GM10248 (cell line): Measurements from ENCODE around the gene RERE.

ENCODE experiments used
- CTCF ChIA-PET: fragments of 300-600 bp; sonication (Branson Sonifier 250); formaldehyde crosslinking; extraction: SDS; loops from one replicate; lab custom pipeline; 2021; ENCODE audit warnings: antibody characterized with exemption; lab: Yijun Ruan, JAX
- POLR2A ChIA-PET: fragments of 350-650 bp; sonication (Branson Sonifier 250); formaldehyde crosslinking; extraction: SDS; loops from one replicate; lab custom pipeline; 2020; ENCODE audit warnings: antibody characterized with exemption; lab: Yijun Ruan, JAX
- DNase-seq: peaks from one replicate; pipeline ENCODE4 v3.0.0; 2012; ENCODE audit errors: extremely low spot score
- TF ChIP-seq, protein P1 (sequence below): IDR thresholded peaks from 2 replicates; pipeline ENCODE4 v1.5.1; 2012; ENCODE audit warnings: mild to moderate bottlenecking, low read depth; ENCODE audit errors: extremely low read depth, missing control alignments, control extremely low read depth

RERE gene

DNA sequence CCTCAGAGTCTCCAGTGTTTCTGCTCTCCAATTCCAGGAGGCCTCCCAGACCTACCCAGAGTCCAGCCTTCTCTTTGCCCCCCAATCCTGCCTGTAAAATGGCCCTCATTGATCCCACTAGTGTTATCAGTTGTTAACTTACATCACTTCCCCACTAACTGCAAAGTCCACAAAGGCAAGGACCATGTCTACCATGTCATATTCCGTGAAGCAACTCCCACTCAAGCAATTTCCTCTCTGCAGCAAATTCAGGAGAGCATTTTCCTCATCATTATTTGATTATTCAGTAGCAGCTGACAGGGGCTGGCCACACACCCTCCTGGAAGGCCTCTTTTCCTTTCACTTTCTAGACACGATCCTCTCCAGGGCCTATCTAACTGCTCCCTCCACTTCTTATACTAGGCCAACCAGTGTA is 153.5 kb downstream of the RERE start:
- CTCF ChIA-PET = interaction anchor here (1.3 to 4.5 kb wide), 6 partner anchors 8 to 185 kb away, joined by 4 to 49 read pairs (median 5); no protein-coding TSS in a partner anchor
- peak; percentile 53 for DNase-seq
- POLR2A ChIA-PET = interaction anchor here (1.0 kb wide), 1 partner anchor 9 kb away, joined by 5 read pairs; no protein-coding TSS in a partner anchor
- TF ChIP-seq, protein P1, sequence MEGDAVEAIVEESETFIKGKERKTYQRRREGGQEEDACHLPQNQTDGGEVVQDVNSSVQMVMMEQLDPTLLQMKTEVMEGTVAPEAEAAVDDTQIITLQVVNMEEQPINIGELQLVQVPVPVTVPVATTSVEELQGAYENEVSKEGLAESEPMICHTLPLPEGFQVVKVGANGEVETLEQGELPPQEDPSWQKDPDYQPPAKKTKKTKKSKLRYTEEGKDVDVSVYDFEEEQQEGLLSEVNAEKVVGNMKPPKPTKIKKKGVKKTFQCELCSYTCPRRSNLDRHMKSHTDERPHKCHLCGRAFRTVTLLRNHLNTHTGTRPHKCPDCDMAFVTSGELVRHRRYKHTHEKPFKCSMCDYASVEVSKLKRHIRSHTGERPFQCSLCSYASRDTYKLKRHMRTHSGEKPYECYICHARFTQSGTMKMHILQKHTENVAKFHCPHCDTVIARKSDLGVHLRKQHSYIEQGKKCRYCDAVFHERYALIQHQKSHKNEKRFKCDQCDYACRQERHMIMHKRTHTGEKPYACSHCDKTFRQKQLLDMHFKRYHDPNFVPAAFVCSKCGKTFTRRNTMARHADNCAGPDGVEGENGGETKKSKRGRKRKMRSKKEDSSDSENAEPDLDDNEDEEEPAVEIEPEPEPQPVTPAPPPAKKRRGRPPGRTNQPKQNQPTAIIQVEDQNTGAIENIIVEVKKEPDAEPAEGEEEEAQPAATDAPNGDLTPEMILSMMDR = no peak

DNA sequence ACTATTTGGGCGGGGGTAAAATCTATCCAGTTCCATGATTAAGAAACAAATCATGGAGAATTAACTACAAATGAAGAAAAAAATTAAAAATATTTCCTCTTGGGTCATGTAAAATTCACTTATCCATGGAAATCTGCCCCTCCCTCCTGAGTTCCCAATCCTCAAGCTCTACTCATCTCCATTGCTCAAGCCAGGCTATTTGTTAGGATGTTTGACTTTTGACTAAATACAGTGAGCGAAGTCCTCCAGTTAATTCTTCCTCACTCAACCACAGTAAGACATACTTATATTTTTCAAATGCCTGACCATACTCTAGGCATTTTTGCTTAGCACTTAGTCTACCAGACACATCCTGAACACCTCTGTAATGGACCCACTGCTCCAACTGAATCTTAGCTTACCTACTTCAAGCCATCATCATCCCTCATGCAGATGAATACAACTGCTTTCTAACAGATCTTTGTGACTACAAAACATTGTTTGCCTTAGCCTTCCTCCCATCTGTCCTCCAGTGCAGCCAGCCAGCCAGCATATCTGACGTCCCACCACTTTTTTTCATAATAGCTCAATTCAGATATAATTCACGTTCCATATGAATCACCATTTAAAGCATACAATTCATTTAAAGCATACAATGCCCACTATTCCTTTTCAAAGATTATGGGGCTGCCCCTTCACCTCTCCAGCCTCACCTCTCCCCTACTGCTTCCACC is 154.2 kb downstream of the RERE start:
- ChIA-PET CTCF (interaction anchor here (1.1 to 4.5 kb wide), 8 partner anchors 9 to 185 kb away, joined by 3 to 49 read pairs (median 4); no protein-coding TSS in a partner anchor), POLR2A (interaction anchor here (1.0 kb wide), 1 partner anchor 9 kb away, joined by 5 read pairs; no protein-coding TSS in a partner anchor)
- DNase-seq = no peak
- TF ChIP-seq, protein P1 = no peak

DNA sequence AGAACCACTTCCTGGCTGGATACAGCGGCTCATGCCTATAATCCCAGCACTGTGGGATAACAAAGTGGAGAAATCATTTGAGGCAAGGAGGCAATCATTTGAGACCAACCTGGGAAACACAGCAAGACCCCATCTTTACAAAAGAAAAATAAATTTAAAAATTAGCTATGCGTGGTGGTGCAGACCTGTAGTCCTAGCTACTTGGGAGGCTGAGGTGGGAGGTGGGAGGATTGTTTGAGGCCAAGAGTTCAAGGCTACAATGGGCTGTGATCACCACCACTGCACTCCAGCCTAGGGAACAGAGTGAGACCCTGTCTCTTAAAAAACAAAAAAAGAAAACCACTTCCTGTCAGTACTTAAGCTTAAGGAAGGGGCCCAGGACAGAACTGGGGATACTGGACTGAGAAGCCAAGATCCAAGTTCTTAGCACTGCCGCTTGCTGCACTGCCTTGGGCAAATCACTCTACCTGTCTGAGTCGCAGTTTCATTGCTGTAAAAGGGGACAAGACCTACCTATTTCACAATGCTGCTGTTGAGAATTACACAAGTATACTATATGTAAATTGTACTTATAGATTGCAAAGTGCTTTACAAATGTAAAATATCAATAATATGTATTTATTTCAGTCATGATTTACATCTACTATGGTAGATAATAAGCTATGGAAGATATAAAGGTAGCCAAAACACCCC is 154.9 kb downstream of the RERE start:
- TF ChIP-seq, protein P1 = no peak
- DNase-seq = no peak
- POLR2A ChIA-PET = interaction anchor here (0.5 kb wide), 1 partner anchor 343 kb away, joined by 3 read pairs; no protein-coding TSS in a partner anchor
- CTCF ChIA-PET = interaction anchor here (1.1 to 4.5 kb wide), 9 partner anchors 9 to 186 kb away, joined by 3 to 49 read pairs (median 4); no protein-coding TSS in a partner anchor

DNA sequence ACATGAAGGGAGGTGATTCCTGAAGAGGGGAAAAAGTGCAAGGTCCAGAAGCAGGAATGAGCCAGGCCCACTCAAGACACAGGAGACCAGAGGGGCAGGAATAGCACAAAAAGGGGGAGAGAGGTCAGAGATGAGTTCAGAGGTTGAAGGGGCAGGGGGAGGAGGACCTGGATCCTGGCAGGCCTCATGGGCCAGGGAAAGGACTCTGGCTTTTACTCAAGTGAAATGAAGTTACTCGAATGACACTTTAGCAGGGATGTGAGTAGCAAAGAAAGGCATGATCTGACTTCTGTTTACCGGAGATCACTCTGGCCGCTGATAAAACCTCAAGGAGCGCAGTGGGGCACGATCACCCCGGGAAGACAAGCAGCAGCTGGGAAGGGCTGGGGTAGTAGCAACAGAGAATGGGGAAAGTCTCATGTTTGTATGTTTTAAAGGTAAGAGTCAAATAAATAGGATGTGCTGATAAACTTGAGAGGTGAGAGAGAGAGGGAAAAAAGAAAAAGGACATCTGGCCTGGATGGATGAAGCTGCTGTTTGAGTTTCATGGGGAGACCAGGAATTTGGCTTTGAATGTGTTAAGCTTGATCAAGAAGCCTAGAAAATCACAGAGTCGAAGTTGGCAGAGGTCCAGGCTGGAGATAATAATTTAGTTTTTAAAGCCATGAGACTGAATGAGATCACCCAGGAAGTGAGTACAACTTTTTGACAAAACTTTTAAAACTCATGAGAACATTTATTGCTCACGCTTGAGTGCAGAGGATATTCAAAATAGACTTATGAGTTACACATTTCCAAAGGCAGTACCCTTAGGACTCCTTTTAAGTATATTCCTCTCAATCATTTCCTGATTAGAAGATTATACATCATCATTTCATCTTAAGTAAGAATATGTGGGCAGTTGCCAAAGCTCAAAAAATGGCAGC is 156.0 kb downstream of the RERE start:
- POLR2A ChIA-PET = interaction anchor here (0.5 kb wide), 1 partner anchor 344 kb away, joined by 3 read pairs; no protein-coding TSS in a partner anchor
- TF ChIP-seq, protein P1 = no peak
- CTCF ChIA-PET = interaction anchor here (0.8 to 4.5 kb wide), 8 partner anchors 11 to 187 kb away, joined by 3 to 49 read pairs (median 4); no protein-coding TSS in a partner anchor
- peak; percentile 35 for DNase-seq

DNA sequence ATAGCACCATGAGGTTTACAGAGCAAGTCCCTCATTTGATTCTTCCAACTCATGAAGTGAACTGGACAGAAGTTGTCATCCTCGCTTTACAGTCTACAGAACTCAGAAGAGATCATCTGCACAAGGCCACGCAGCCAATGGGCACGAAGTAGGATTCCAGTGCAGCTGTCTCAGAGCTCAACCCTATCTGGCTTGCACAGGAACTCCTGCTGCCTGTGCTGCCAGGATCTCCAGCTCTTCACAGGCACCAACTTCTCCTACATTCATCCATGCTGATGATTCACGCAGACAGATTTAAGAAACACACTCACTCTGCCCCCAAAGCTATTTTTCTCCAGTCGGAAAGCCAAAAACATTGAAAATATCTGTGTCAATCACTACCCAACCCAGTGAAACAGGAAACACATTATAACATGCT is 157.0 kb downstream of the RERE start:
- POLR2A ChIA-PET = no interaction called here

More for the DNA sequence above, 157.0 kb downstream of the RERE start:
- no peak for DNase-seq
- CTCF ChIA-PET = interaction anchor here (0.9 to 4.5 kb wide), 7 partner anchors 12 to 188 kb away, joined by 3 to 49 read pairs (median 4); no protein-coding TSS in a partner anchor
- TF ChIP-seq, protein P1 = no peak
